GM12878 (cell line): Measurements from ENCODE around the gene MTR. TPM values are rescaled to one million over a fixed set of nuclear protein-coding genes. Genes with fewer than 3 reads are reported as not detected.

ENCODE experiments used
- ATF2 ChIP-seq: IDR thresholded peaks from 2 replicates; pipeline ENCODE4 v1.6.1; 2012; ENCODE audit warnings: low read length, inconsistent platforms
- CEBPZ ChIP-seq: fragments of 150-350 bp; IDR thresholded peaks from 2 replicates; pipeline ENCODE4 v1.6.1; 2016; ENCODE audit warnings: low read depth, low read length
- CHD1 ChIP-seq: IDR thresholded peaks from 2 replicates; pipeline ENCODE4 v1.6.1; 2012; ENCODE audit warnings: low read depth, low read length, improper control_type of control experiment
- CTCF ChIP-seq, 3 experiments: IDR thresholded peaks in 2 of 3; conservative IDR thresholded peaks in 1 of 3; 2 replicates each; pipeline ENCODE4 v1.5.1; 2011; ENCODE audit warnings: low read depth in 3 of 3, low read length in 3 of 3, mild to moderate bottlenecking in 3 of 3, control low read depth in 2 of 3, moderate library complexity in 2 of 3, inconsistent platforms in 1 of 3, mixed read lengths in 1 of 3; ENCODE audit not compliant: control insufficient read depth in 2 of 3, insufficient read depth in 1 of 3; ENCODE audit errors: extremely low read depth in 1 of 3
- E2F8 ChIP-seq: fragments of 450-650 bp; IDR thresholded peaks from 2 replicates; pipeline ENCODE4 v1.6.1; 2018; ENCODE audit warnings: mild to moderate bottlenecking, low read depth, moderate library complexity; ENCODE audit not compliant: partially characterized antibody
- EP300 ChIP-seq, 2 experiments: fragments of 150-350 bp in 1 of 2; IDR thresholded peaks; 2 replicates each; pipeline ENCODE4 v1.6.1; 2011 to 2012; ENCODE audit warnings: low read depth in 2 of 2, low read length in 2 of 2, borderline replicate concordance in 1 of 2, improper control_type of control experiment in 1 of 2, inconsistent platforms in 1 of 2; ENCODE audit not compliant: control insufficient read depth in 1 of 2
- GATAD2B ChIP-seq: fragments of 450-650 bp; conservative IDR thresholded peaks from 2 replicates; pipeline ENCODE4 v1.6.1; 2017; ENCODE audit warnings: low read depth, mild to moderate bottlenecking, moderate library complexity
- IKZF1 ChIP-seq: fragments of 450-650 bp; conservative IDR thresholded peaks from 2 replicates; pipeline ENCODE4 v1.6.1; 2017; ENCODE audit warnings: antibody characterized with exemption, mild to moderate bottlenecking
- MEF2A ChIP-seq: IDR thresholded peaks from 2 replicates; pipeline ENCODE4 v1.6.1; 2011; ENCODE audit warnings: low read depth, mild to moderate bottlenecking, low read length, moderate library complexity; ENCODE audit not compliant: insufficient read depth
- NR2C1 ChIP-seq: fragments of 450-650 bp; IDR thresholded peaks from 2 replicates; pipeline ENCODE4 v1.6.1; 2017; ENCODE audit warnings: antibody characterized with exemption, mild to moderate bottlenecking, moderate library complexity
- POLR2AphosphoS2 ChIP-seq: IDR thresholded peaks from 2 replicates; pipeline ENCODE4 v1.6.1; 2011; ENCODE audit warnings: low read depth, mild to moderate bottlenecking, low read length, improper control_type of control experiment, moderate library complexity
- POLR2AphosphoS5 ChIP-seq: IDR thresholded peaks from 2 replicates; pipeline ENCODE4 v1.6.1; 2011; ENCODE audit warnings: mild to moderate bottlenecking, low read length, inconsistent platforms
- RELB ChIP-seq: fragments of 450-650 bp; IDR thresholded peaks from 2 replicates; pipeline ENCODE4 v1.6.1; 2017; ENCODE audit warnings: low read depth, mild to moderate bottlenecking, moderate library complexity
- RUNX3 ChIP-seq: IDR thresholded peaks from 2 replicates; pipeline ENCODE4 v1.6.1; 2012; ENCODE audit warnings: low read length, inconsistent platforms
- ZNF217 ChIP-seq: fragments of 450-650 bp; IDR thresholded peaks from 2 replicates; pipeline ENCODE4 v1.6.1; 2017; ENCODE audit warnings: antibody characterized with exemption, mild to moderate bottlenecking
- ZNF622 ChIP-seq: fragments of 450-650 bp; IDR thresholded peaks from 2 replicates; pipeline ENCODE4 v1.6.1; 2017; ENCODE audit warnings: mild to moderate bottlenecking, inconsistent platforms
- polyA plus RNA-seq, 11 experiments: library from polyadenylated mRNA; depleted of rRNA in 4 of 11; unstranded in 6 of 11; stranded (reverse) in 5 of 11; fragments of >200 nt; fragmentation: Nextera tagmentation in 4 of 11; fragmentation: Illumina TruSeq in 1 of 11; extraction: Ambion mirVana in 4 of 11; extraction: Trizol in 1 of 11; gene quantifications; 1 replicate in 1 of 11; 2 replicates in 10 of 11; pipeline versions ENCODE4 v1.2.1 to v1.2.3, GENCODE V29; 2011 to 2016; ENCODE audit warnings: inconsistent platforms in 2 of 11, missing spikeins in 2 of 11, low read depth in 1 of 11
- total RNA-seq, 4 experiments: library from RNA; depleted of rRNA in 3 of 4; stranded (reverse); fragments of >200 nt in 3 of 4; fragmentation: Illumina TruSeq in 1 of 4; extraction: Trizol in 1 of 4; gene quantifications; 2 replicates each; pipeline versions ENCODE4 v1.2.1 to v1.2.3, GENCODE V29; 2013 to 2021

Gene MTR
- total and polyA plus RNA-seq, 10 of the 15 experiments (the other 5 are each of a cell fraction or from before 2014, with no cell fraction given): 2.4 to 38.7 (median 16.5) TPM

- TF ChIP-seq E2F8 (peak; percentile 84), ZNF622 (peak; percentile 38; the same call in 1 of the 2 replicates), POLR2AphosphoS2 (0 out of 2 replicates have a peak, but pooled peaks have one; percentile 30), CHD1 (no peak), RUNX3 (peak; percentile 77), MEF2A (0 out of 2 replicates have a peak, but pooled peaks have one; percentile 15), CEBPZ (peak; percentile 52), ATF2 (no peak), POLR2AphosphoS5 (peak; percentile 95), CTCF (IDR thresholded peaks at IDR 0.05 in 2 of 3, conservative IDR thresholded peaks at IDR 0.05 in 1 of 3; ENCODE audit: control insufficient read depth in 2 of 3, extremely low read depth in 1 of 3, insufficient read depth in 1 of 3, low read depth in 3 of 3, low read length in 3 of 3) (no peak), ZNF217 (no peak), RELB (no peak), GATAD2B (peak; percentile 89), EP300 (IDR thresholded peaks at IDR 0.05; ENCODE audit: borderline replicate concordance in 1 of 2, control insufficient read depth in 1 of 2, low read depth in 2 of 2, low read length in 2 of 2) (no peak), NR2C1 (peak; percentile 76), IKZF1 (peak; percentile 87)
Observed at GRCh38 chr1:236795035-236795756, at the start of gene MTR (continued).
